Stimulated activated CD8-positive, alpha-beta memory T cell treated with anti-CD3 and anti-CD28 coated beads, Interleukin-7, amount 100 ng/mL, for 4 hours (primary cell): ENCODE measurements around the gene FASTK.
"Not testable (repeated sequence)": the region's sequence is repeated elsewhere in the genome, so short reads cannot be mapped to it uniquely, and the experiment has no call there.

Experiments
- DNase-seq, 2 donors: peaks; one replicate each; pipeline ENCODE4 v3.0.0-alpha.2; 2020; ENCODE audit warnings: low read depth in 2 of 2

FASTK gene

GRCh38 chr7:151026771-151027727 lies 53.6 kb downstream of the FASTK start:
- DNase-seq = not testable (repeated sequence)
